ENCODE data around the gene CABP7. TPM values are rescaled to one million over a fixed set of nuclear protein-coding genes. Genes with fewer than 3 reads are reported as not detected.

Gene CABP7
- total RNA-seq, 4 donors from 2014 or later, result 0.13 to 0.19 TPM; not detected in 2

DNA sequence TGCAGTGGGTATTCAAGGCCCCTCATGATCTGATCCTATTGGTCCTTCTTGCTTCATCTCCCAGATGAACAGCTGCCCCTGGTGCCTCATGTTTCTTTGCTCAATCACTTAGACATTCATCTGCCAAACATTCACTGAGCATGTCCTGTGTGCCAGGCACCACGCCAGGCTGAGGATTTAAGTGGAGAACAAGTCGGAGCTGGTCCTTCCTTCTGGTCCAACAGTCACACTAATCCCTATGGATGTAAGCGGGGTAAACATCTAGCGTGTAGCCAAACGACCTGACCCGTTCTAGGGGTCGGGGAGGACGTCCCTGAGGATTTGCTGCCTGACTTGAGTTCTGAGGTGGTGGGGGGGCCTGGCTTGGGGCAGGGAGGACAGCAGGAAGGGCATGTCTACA lies 25.1 kb downstream of the CABP7 start:
- TF ChIP-seq, protein P1, sequence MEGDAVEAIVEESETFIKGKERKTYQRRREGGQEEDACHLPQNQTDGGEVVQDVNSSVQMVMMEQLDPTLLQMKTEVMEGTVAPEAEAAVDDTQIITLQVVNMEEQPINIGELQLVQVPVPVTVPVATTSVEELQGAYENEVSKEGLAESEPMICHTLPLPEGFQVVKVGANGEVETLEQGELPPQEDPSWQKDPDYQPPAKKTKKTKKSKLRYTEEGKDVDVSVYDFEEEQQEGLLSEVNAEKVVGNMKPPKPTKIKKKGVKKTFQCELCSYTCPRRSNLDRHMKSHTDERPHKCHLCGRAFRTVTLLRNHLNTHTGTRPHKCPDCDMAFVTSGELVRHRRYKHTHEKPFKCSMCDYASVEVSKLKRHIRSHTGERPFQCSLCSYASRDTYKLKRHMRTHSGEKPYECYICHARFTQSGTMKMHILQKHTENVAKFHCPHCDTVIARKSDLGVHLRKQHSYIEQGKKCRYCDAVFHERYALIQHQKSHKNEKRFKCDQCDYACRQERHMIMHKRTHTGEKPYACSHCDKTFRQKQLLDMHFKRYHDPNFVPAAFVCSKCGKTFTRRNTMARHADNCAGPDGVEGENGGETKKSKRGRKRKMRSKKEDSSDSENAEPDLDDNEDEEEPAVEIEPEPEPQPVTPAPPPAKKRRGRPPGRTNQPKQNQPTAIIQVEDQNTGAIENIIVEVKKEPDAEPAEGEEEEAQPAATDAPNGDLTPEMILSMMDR (IDR thresholded peaks at IDR 0.05), result no peak
- ATAC-seq (ENCODE audit: low FRiP score) (no peak), DNase-seq (ENCODE audit: low spot score) (no peak)

DNA sequence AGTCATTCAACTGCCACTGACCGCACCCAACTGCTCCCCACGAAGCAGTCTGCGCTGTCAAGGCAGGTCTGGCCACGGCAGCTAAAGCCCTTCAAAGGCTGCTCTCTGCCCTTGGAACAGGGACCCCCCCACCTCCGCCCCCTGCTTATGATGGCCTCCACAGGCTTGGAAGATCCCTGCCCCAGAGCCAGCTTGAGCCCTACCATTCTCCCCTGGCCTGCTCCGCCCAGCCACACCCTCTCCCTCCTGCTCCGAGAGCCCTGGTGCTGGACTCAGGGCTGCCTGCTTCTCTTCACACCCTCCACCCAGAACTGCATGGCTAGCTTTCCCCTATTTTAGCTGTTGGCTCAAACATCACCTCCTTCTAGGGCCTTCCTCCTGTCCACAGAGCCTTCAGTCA lies 28.0 kb downstream of the CABP7 start:
- TF ChIP-seq, protein P1 (IDR thresholded peaks at IDR 0.05), result no peak
- DNase-seq (ENCODE audit: low spot score) (no peak), ATAC-seq (ENCODE audit: low FRiP score) (no peak)

DNA sequence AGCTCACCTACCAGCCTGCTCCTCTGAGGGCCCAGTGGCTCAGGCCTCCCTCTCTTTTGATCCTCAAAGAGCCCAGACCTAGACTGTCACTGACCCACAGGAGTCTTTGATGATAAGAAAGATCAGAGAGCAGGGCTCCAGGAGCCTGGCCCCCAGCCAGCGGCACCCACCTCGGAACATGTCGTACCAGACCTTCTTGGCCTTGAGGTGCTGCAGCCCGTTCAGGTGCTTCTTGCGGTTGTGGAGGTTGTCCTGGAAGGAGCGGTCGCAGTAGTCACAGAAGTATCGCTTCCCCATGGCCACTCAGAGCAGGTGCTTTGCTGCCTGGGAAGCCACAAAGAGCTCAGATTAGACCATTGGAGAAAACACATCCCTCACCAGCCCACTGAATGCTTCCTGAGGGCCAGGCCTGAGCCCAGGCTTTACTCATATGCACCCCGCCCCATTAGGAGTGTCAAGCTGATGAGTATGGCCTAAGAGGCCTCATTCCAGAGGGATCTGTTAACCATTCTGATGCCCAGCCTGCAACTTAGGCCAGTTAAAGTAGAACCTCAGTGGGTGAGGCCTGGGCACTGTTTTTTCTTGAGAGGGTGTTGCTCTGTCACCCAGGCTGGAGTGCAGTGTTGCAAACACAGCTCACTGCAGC lies 28.6 kb downstream of the CABP7 start:
- ATAC-seq (ENCODE audit: low FRiP score) (no peak), DNase-seq (ENCODE audit: low spot score) (no peak)
- TF ChIP-seq, protein P1 (IDR thresholded peaks at IDR 0.05), result no peak

DNA sequence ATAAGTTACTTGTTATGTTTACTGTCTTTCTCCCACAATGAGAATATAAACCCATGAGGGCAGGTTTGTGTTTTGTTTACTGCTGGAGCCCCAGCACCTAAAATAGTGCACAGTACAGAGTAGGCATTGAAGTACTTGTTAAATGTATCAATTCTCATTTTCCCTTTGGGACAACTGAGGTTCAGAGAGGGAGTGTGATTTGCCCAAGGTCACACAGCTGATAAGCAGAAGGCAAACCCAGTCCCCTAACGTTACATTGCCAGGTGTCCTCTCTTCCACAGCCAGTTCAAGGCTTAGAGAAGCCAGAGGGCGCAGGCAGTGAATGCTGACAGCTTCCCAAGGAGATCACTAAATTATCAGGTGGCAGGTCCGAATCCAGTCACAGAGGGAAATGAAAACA lies 30.2 kb downstream of the CABP7 start:
- no peak for ATAC-seq (ENCODE audit: low FRiP score)
- TF ChIP-seq, protein P1 (IDR thresholded peaks at IDR 0.05), result no peak
- DNase-seq (ENCODE audit: low spot score), result no peak

DNA sequence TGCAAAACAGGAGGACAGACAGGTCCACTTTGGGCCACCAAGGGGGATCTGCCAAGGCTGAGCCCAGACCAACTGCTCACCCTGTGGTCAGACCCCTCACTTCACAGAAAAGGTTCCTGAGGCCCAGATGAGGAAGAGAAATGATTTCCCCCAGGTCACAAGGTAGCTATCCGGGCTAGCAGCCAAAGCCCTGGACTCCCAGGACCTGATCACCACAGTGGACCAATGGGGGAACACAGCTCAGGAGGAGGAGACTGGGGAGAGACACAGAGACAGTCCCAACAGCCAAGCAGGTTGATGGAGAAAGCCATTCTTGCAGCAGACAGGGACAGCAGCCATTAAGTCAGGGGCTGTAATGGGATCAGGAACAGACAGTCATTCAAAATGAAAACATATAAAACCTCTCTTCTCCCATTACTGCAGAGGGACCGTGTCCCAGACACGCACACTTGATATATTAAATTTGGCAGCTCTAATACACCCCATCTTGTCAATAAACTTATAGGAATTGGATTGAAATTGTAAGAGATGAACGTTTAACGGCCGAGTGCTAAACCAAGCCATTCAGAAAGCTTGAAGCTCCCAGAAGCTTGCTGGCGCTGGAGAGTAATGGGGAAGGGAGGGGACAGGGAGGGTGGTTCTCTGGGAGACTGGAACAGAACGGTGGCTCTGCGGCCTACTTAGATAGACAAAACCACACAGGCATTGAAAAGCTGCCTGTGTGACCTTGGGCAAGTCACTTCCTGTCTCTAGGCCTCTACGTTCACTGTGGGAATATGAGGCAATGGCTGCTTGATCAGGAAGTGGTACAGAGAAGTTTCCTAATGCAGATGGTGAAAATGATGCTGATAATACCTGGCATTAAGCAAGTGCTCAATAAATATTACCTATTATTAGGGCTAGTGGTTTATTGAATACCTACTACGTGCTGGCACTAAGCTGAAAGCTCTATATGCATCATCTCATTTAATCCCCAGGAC lies 31.0 kb downstream of the CABP7 start:
- no peak for ATAC-seq (ENCODE audit: low FRiP score)
- no peak for DNase-seq (ENCODE audit: low spot score)
- TF ChIP-seq, protein P1 (IDR thresholded peaks at IDR 0.05), result no peak

DNA sequence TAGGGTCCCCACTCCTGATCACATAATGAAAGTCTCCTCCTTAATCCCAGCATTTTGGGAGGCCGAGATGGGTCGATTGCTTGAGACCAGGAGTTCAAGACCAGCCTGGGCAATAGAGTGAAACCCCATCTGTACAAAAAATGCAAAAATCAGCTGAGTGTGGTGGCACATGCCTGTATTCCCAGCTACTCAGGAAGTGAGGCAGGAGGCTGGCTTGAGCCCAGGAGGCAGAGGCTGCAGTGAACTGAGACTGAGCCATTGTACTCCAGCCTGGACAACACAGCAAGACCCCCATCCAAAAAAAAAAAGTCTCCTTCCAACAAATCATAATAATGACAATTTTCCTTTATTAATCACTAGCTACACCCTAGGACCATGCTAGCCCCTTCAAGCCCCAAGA lies 31.9 kb downstream of the CABP7 start:
- TF ChIP-seq, protein P1 (IDR thresholded peaks at IDR 0.05), result no peak
- DNase-seq (ENCODE audit: low spot score) (no peak), ATAC-seq (ENCODE audit: low FRiP score) (no peak)
